HG02678 (cell line): ENCODE data around the gene NFIB.

Experiments
- ATAC-seq: cut with Tn5 transposase; IDR thresholded peaks from one replicate; pipeline ENCODE4 v1.9.1; 2021; ENCODE audit warnings: mild to moderate bottlenecking, moderate library complexity; ENCODE audit not compliant: unreplicated experiment

NFIB gene

GRCh38 chr9:14307989-14308852 lies 5.7 kb downstream of the NFIB start:
- ATAC-seq, result no peak

- ATAC-seq, result no peak
Measured at GRCh38 chr9:14306672-14307660, 7.0 kb downstream of the NFIB start.

- ATAC-seq, result no peak
Measured at GRCh38 chr9:14306188-14306587, 7.8 kb downstream of the NFIB start.

GRCh38 chr9:14304259-14304658 lies 9.7 kb downstream of the NFIB start:
- no peak for ATAC-seq

- no peak for ATAC-seq
Measured at GRCh38 chr9:14303521-14303920, 10.4 kb downstream of the NFIB start.

GRCh38 chr9:14303100-14303499 lies 10.8 kb downstream of the NFIB start:
- ATAC-seq, result no peak

GRCh38 chr9:14302405-14302804 lies 11.5 kb downstream of the NFIB start:
- ATAC-seq, result no peak

- ATAC-seq, result no peak
Measured at GRCh38 chr9:14301583-14302021, 12.3 kb downstream of the NFIB start.

- no peak for ATAC-seq
Measured at GRCh38 chr9:14301006-14301405, 12.9 kb downstream of the NFIB start.

- ATAC-seq, result no peak
Measured at GRCh38 chr9:14300588-14300987, 13.4 kb downstream of the NFIB start.

GRCh38 chr9:14300040-14300439 lies 13.9 kb downstream of the NFIB start:
- no peak for ATAC-seq

- no peak for ATAC-seq
Measured at GRCh38 chr9:14298601-14299022, 15.3 kb downstream of the NFIB start.

- no peak for ATAC-seq
Measured at GRCh38 chr9:14296495-14297113, 17.3 kb downstream of the NFIB start.

- ATAC-seq, result no peak
Measured at GRCh38 chr9:14294659-14295058, 19.3 kb downstream of the NFIB start.

GRCh38 chr9:14293801-14294200 lies 20.1 kb downstream of the NFIB start:
- ATAC-seq, result no peak

- ATAC-seq, result no peak
Measured at GRCh38 chr9:14292181-14292739, 21.7 kb downstream of the NFIB start.

- no peak for ATAC-seq
Measured at GRCh38 chr9:14289916-14290315, 24.0 kb downstream of the NFIB start.

GRCh38 chr9:14288433-14288832 lies 25.5 kb downstream of the NFIB start:
- ATAC-seq, result no peak

GRCh38 chr9:14286121-14286520 lies 27.8 kb downstream of the NFIB start:
- ATAC-seq, result no peak

- no peak for ATAC-seq
Measured at GRCh38 chr9:14283276-14283675, 30.7 kb downstream of the NFIB start.

- ATAC-seq, result no peak
Measured at GRCh38 chr9:14281876-14282275, 32.1 kb downstream of the NFIB start.
